AG20443 (cell line): Measurements from ENCODE around the gene CCNY.
"Not testable (repeated sequence)": the region's sequence is repeated elsewhere in the genome, so short reads cannot be mapped to it uniquely, and the experiment has no call there.

ENCODE experiments used
- DNase-seq: peaks from one replicate; pipeline ENCODE4 v3.0.0; 2012; ENCODE audit warnings: low spot score, mixed read lengths

The CCNY gene

GRCh38 chr10:35354257-35354656, 17.9 kb downstream of the CCNY start:
- DNase-seq: not testable (repeated sequence)

GRCh38 chr10:35355971-35356724, 19.8 kb downstream of the CCNY start:
- peak; percentile 79 for DNase-seq

GRCh38 chr10:35356725-35357092, 20.4 kb downstream of the CCNY start:
- peak; percentile 33 for DNase-seq

- no peak for DNase-seq
Measured at GRCh38 chr10:35359056-35359455, 22.7 kb downstream of the CCNY start.

GRCh38 chr10:35359873-35360272, 23.6 kb downstream of the CCNY start:
- DNase-seq: no peak

GRCh38 chr10:35362701-35363350, 26.5 kb downstream of the CCNY start:
- no peak for DNase-seq

GRCh38 chr10:35363587-35363986, 27.3 kb downstream of the CCNY start:
- DNase-seq: no peak

- DNase-seq: no peak
Measured at GRCh38 chr10:35364808-35365207, 28.5 kb downstream of the CCNY start.

GRCh38 chr10:35365994-35366393, 29.7 kb downstream of the CCNY start:
- DNase-seq: no peak

- no peak for DNase-seq
Measured at GRCh38 chr10:35367107-35367859, 31.0 kb downstream of the CCNY start.

GRCh38 chr10:35367982-35368381, 31.7 kb downstream of the CCNY start:
- DNase-seq: no peak

GRCh38 chr10:35368485-35369048, 32.3 kb downstream of the CCNY start:
- no peak for DNase-seq

- no peak for DNase-seq
Measured at GRCh38 chr10:35369049-35369611, 32.8 kb downstream of the CCNY start.

- DNase-seq: no peak
Measured at GRCh38 chr10:35371731-35372130, 35.4 kb downstream of the CCNY start.

GRCh38 chr10:35372329-35372728, 36.0 kb downstream of the CCNY start:
- peak; percentile 64 for DNase-seq

- DNase-seq: no peak
Measured at GRCh38 chr10:35375091-35375765, 38.9 kb downstream of the CCNY start.

GRCh38 chr10:35377050-35377728, 40.9 kb downstream of the CCNY start:
- DNase-seq: no peak

- DNase-seq: no peak
Measured at GRCh38 chr10:35378541-35379210, 42.4 kb downstream of the CCNY start.

- no peak for DNase-seq
Measured at GRCh38 chr10:35379226-35380137, 43.2 kb downstream of the CCNY start.

GRCh38 chr10:35382096-35382495, 45.8 kb downstream of the CCNY start:
- DNase-seq: no peak
